OCI-LY3 (cell line): ENCODE measurements around the gene SMARCD2.
"Not testable (repeated sequence)": the region's sequence is repeated elsewhere in the genome, so short reads cannot be mapped to it uniquely, and the experiment has no call there.

Experiments
- H2AFZ ChIP-seq: fragments of 200-600, 300-600 bp; shearing (Covaris generic); 2 replicates; pipeline ENCODE4 v1.6.0; 2014; ENCODE audit warnings: antibody characterized with exemption, low read depth, low read length
- H3K27ac ChIP-seq: fragments of 200-600, 300-600 bp; sonication (generic); 2 replicates; pipeline ENCODE4 v1.5.1; 2014; ENCODE audit warnings: mild to moderate bottlenecking, low read length, moderate library complexity, mixed read lengths
- H3K27me3 ChIP-seq: fragments of 200-600, 300-600 bp; sonication (generic); 2 replicates; pipeline ENCODE4 v1.6.1; 2014; ENCODE audit warnings: low read depth, low read length, mixed read lengths
- H3K36me3 ChIP-seq: fragments of 200-600, 300-600 bp; sonication (generic); replicated peaks from 2 replicates; pipeline ENCODE3; 2014; ENCODE audit warnings: low read depth, low read length, mixed read lengths
- H3K4me1 ChIP-seq: fragments of 300-600, 200-600 bp; sonication (generic); 2 replicates; pipeline ENCODE4 v1.6.1; 2014; ENCODE audit warnings: low read length, mixed read lengths
- H3K4me2 ChIP-seq: fragments of 200-600, 300-600 bp; sonication (generic); 2 replicates; pipeline ENCODE4 v1.6.1; 2014; ENCODE audit warnings: low read length, mixed read lengths
- H3K4me3 ChIP-seq: fragments of 300-600, 200-600 bp; sonication (generic); 2 replicates; pipeline ENCODE4 v1.5.1; 2014; ENCODE audit warnings: antibody characterized with exemption, mild to moderate bottlenecking, low read length, moderate library complexity
- H3K79me2 ChIP-seq: fragments of 300-600, 200-600 bp; shearing (Covaris generic); 2 replicates; pipeline ENCODE4 v1.6.1; 2014; ENCODE audit warnings: mild to moderate bottlenecking, low read length, mixed read lengths
- H3K9ac ChIP-seq: fragments of 300-600, 200-600 bp; shearing (Covaris generic); 2 replicates; pipeline ENCODE4 v1.6.0; 2014; ENCODE audit warnings: mild to moderate bottlenecking, low read length, moderate library complexity
- H3K9me3 ChIP-seq: fragments of 200-600, 300-600 bp; shearing (Covaris generic); 2 replicates; pipeline ENCODE4 v1.6.1; 2014; ENCODE audit warnings: low read length, mixed read lengths; ENCODE audit not compliant: insufficient read depth
- H4K20me1 ChIP-seq: fragments of 200-600, 300-600 bp; sonication (generic); 2 replicates; pipeline ENCODE4 v1.6.1; 2016; ENCODE audit warnings: low read length, mixed read lengths; ENCODE audit not compliant: insufficient read depth
- EZH2phosphoT487 ChIP-seq: fragments of 200-600 bp; shearing (Covaris generic); IDR thresholded peaks from 2 replicates; pipeline ENCODE4 v1.6.1; 2018; ENCODE audit warnings: antibody characterized with exemption, mixed run types, low read depth
- TF ChIP-seq, protein P1 (sequence below): fragments of 200-600, 300-600 bp; sonication (generic); IDR thresholded peaks from 2 replicates; pipeline ENCODE4 v1.5.1; 2014; ENCODE audit warnings: antibody characterized with exemption, low read length, low read depth

Gene SMARCD2

DNA sequence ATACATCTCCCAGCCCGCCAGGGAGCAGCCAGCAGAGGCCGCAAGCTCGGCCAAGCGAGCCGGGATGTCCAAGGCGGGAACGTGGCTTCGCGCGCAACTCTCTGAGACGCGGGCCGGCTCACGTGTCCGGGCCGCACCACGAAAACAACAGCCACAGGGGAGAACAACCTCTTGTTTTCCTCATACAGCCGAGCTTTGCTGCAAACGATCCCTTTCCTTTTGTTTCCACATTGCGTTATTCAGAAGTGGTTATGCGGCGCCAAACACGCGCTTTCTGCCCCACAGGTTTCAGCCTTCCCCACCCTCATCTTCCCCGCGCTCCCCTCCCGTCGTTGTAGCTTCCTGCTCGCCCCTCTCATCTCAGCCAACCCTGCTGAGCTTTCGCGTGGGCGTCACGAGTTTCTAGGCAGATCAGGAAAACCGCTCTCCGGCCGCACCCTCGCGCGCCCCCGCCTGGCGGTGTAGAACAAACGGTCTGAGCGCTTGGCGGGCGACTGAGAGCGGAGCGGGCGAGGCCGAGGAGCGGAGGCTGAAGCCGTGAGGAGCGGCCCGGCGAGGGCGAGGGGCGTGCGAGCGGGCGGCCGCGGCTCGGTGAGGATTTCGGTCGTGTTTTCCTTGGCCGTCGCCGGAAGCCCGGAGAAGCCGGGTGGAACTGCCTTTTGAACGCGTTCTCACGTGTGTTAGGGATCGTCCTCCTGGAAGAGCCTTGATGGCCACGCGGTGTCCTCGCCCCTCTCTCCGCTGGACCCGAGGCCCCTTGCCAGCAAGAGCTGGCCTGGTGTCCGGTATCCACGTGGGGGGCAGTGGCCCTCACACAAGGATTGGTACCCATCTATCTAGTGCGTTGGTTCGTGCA is 6.6 kb upstream of the SMARCD2 start:
- TF ChIP-seq EZH2phosphoT487: no peak
- TF ChIP-seq, protein P1, sequence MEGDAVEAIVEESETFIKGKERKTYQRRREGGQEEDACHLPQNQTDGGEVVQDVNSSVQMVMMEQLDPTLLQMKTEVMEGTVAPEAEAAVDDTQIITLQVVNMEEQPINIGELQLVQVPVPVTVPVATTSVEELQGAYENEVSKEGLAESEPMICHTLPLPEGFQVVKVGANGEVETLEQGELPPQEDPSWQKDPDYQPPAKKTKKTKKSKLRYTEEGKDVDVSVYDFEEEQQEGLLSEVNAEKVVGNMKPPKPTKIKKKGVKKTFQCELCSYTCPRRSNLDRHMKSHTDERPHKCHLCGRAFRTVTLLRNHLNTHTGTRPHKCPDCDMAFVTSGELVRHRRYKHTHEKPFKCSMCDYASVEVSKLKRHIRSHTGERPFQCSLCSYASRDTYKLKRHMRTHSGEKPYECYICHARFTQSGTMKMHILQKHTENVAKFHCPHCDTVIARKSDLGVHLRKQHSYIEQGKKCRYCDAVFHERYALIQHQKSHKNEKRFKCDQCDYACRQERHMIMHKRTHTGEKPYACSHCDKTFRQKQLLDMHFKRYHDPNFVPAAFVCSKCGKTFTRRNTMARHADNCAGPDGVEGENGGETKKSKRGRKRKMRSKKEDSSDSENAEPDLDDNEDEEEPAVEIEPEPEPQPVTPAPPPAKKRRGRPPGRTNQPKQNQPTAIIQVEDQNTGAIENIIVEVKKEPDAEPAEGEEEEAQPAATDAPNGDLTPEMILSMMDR: no peak
- H3K27me3 ChIP-seq: 0 out of 2 replicates have a peak, but pooled peaks cover 4% of the 10 kb centered on the region
- no peak overlapping the region for H3K9ac ChIP-seq
- no peak overlapping the region for H3K27ac ChIP-seq
- no peaks in the 10 kb centered on the region for H3K36me3 ChIP-seq
- no peaks in the 10 kb centered on the region for H4K20me1 ChIP-seq
- no peak overlapping the region for H3K4me3 ChIP-seq
- no peak overlapping the region for H3K4me2 ChIP-seq
- no peaks in the 10 kb centered on the region for H3K79me2 ChIP-seq
- H3K9me3 ChIP-seq: no peaks in the 10 kb centered on the region
- no peak overlapping the region for H2AFZ ChIP-seq
- no peaks in the 10 kb centered on the region for H3K4me1 ChIP-seq

DNA sequence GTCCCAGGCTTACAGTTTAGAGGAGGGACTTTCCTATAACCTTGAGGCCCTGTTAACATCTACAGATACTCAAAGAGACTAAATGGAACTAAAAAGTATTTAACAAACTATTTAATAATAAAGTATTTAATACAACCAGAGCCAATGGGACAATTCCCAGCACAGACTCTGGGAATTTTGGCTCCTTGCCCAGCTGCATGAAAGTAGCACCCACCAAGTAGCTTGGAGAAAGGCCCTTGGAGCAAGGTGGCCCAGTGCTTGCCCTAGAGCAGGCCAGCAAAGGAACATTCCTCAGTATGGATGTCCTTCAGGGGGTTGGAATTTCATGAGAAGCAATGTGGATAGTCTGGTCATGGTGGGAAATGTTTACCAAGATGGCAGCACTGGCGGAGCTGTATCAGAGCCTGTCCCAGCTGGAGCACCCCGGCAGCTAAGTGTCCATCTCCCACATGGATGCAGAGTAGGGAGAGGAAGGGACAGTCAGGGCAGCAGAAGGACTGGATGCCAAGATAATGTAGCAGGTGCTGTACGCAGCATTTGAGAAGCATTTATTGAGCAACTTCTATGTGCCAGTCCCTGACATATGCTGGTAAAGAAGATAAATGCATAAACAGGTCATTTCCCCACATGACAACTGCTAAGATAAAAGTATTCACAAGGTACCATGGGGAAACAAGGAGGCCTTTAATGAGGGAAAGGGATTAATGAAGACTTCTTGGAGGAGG is 5.2 kb upstream of the SMARCD2 start:
- Histone ChIP-seq H3K4me3 (no peak overlapping the region), H3K27me3 (no peaks in the 10 kb centered on the region), H3K4me2 (no peak overlapping the region), H2AFZ (no peak overlapping the region), H3K27ac (no peak overlapping the region), H3K36me3 (no peaks in the 10 kb centered on the region), H3K9ac (no peak overlapping the region), H3K4me1 (peaks cover 4% of the 10 kb centered on the region; the same call in 1 of the 2 replicates), H3K9me3 (no peaks in the 10 kb centered on the region), H3K79me2 (peaks cover under 1% of the 10 kb centered on the region; the same call in 1 of the 2 replicates), H4K20me1 (no peaks in the 10 kb centered on the region)
- TF ChIP-seq EZH2phosphoT487: no peak
- TF ChIP-seq, protein P1: no peak

DNA sequence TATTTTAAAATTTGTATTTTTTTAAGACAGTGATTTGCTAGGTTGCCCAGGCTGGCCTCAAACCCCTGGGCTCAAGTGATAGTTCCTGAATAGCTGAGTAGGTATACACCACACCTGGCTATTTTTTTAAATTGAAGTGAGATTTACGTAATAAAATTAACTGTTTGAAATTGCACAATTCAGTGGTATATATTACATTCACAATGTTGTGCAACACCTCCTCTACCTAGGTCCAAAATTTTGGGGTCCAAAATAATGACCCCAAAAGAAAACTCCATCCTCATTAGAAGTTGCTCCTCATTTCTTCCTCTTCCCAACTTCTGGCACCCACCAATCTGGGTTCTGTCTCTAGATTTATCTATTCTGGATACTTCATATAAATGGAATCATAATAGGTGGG is 3.0 kb upstream of the SMARCD2 start:
- Histone ChIP-seq H3K4me1 (peaks cover 13% of the 10 kb centered on the region), H3K27ac (no peak overlapping the region), H3K27me3 (no peaks in the 10 kb centered on the region), H3K36me3 (no peaks in the 10 kb centered on the region), H3K4me2 (no peak overlapping the region), H2AFZ (no peak overlapping the region), H3K9ac (no peak overlapping the region), H3K9me3 (no peaks in the 10 kb centered on the region), H3K79me2 (peaks cover 22% of the 10 kb centered on the region), H3K4me3 (no peak overlapping the region), H4K20me1 (peaks cover 12% of the 10 kb centered on the region)
- TF ChIP-seq, protein P1: no peak
- TF ChIP-seq EZH2phosphoT487: no peak

DNA sequence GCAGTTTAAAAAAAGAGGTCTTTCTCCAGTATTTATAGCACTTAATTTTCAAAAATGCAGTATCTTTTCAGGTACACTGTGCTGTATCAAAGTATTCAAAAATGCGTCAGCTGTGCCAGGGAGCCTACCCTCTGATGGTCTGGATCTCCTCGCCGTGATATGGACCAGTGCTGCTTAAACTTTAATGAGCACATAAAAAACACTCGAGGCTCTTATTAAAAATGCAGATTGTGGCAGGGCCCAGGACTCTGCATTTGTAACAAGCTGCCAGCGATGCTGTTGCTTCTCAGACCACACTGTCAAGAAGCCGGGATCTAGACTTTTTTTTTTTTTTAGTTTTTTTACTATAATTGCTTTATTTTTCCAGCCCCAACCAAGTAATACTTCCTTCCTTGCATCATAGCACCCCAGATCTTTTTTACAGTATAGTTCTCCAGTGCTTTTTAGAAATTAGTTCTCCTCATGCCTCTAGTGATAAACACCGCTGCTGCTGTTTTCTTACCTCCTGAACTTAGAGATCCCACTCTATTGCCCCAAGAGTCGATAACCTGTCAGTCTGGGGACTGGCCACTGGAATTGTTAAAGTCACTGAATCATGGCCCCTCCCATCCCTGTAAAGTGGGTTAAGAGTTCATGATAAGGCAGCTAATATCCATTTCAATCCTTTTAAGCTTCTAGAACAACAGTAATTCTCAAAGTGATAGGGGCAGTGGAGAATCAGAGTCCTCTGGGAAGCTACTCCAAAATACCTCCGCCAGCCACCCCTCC is 1.6 kb upstream of the SMARCD2 start:
- Histone ChIP-seq H3K4me3 (peak overlapping the region; percentile 84), H4K20me1 (peaks cover 19% of the 10 kb centered on the region), H3K27ac (no peak overlapping the region), H3K27me3 (no peaks in the 10 kb centered on the region), H3K36me3 (no peaks in the 10 kb centered on the region), H3K9ac (peak overlapping the region; percentile 61; the same call in 1 of the 2 replicates), H3K4me1 (peaks cover 21% of the 10 kb centered on the region), H3K4me2 (peak overlapping the region; percentile 56), H3K79me2 (peaks cover 36% of the 10 kb centered on the region), H2AFZ (no peak overlapping the region), H3K9me3 (no peaks in the 10 kb centered on the region)
- no peak for TF ChIP-seq EZH2phosphoT487
- TF ChIP-seq, protein P1: no peak

DNA sequence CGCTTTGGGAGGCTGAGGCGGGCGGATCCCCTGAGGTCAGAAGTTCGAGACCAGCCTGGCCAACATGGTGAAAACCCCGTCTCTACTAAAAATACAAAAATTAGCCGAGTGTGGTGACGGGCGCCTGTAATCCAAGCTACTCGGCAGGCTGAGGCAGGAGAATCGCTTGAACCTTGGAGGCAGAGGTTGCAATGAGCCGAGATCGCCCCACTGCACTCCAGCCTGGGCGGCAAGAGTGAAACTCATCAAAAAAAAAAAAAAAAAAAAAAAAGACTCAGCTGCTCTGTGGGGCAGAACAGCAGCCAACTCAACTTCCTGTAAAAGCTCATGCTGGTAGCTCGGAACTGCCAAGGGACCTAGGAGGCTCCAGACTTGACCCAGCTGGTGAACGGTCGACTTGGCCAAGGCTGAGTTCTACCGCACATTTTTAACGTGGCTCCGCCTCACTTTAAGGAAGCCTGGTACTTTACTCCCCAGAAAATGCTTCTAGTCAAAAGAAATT is 953 bp upstream of the SMARCD2 start:
- not testable (repeated sequence) for H3K36me3 ChIP-seq, H3K27me3 ChIP-seq, H3K9me3 ChIP-seq
- Histone ChIP-seq H3K4me1 (peaks cover 23% of the 10 kb centered on the region), H3K27ac (peak overlapping the region; percentile 16; the same call in 1 of the 2 replicates), H3K79me2 (peaks cover 43% of the 10 kb centered on the region), H3K4me3 (peak overlapping the region; percentile 84), H2AFZ (0 out of 2 replicates have a peak overlapping the region, but pooled peaks have one; percentile 66), H3K4me2 (peak overlapping the region; percentile 56), H4K20me1 (peaks cover 26% of the 10 kb centered on the region), H3K9ac (peak overlapping the region; percentile 61; the same call in 1 of the 2 replicates)
